AG08396 (cell line): ENCODE results near the gene POU6F1.

Experiments
- DNase-seq: peaks from one replicate; pipeline ENCODE4 v3.0.0; 2012; ENCODE audit warnings: low spot score, mixed read lengths

The POU6F1 gene

DNA sequence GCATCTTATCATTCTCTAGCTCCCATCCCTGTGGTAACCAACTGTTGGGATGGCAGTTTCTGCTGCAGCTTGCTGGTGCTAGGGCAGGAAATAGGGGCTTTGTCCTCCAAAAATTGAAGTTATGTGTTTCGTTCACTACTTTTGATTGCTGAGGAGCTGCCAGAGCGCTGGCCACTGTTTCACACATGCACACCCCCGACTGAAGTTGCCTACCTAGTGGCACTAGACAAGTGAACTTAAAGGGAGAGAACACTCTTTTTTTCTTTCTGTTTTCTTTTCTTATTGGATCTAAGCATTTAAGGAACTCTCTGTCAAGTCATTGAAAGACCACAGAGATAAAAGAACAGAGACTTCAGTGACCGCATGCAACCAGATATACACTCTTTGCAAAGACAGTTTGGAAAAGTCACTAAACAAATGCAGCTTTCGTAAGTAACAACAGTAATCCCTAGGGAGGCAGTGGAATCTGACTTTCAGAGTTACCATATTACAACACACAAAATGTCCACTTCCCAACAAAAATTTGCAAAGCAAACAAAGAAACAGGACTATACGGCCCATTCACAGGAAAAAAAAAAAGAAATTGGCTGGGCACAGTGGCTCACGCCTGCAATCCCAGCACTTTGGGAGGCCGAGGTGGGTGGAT lies 56.9 kb downstream of the POU6F1 start:
- DNase-seq, result no peak

DNA sequence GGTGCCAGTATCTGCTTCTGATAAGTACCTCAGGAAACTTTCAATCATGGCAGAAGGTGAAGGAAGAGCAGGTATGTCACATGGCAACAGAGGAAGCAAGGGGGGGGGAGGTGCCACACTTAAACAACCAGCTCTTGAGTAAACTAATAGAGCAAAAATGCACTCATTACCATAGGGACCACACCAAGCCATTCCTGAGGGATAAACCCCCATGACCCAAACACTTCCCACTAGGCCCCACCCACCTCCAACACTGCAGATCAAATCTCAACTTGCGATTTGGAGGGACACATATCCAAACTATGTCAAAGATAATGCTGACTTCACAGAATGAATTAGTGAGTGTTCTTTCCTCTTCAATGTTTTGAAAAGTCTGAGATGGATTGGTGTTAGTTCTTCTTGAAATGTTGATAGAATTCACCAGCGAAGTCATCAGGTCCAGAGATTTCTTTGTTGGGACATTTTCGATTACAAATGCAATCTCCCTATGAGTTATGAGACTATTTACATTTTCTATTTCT lies 61.6 kb downstream of the POU6F1 start:
- DNase-seq, result no peak

DNA sequence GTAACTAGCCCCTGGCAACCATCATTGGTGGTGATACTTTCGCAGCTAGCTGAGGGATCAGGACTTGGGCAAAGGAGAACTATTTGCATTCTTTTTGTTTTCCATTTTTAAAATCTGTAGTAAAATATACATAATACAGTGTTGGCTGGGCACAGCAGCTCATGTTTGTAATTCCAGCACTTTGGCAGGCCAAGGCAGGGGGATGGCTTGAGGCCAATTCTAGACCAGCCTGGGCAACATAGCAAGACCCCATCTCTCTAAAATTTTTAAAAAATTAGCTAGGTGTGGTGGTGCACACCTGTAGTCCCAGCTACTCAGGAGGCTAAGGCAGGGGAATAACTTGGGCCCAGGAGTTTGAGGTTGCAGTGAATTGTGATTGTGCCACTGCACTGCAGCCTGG lies 64.9 kb downstream of the POU6F1 start:
- DNase-seq, result no peak

DNA sequence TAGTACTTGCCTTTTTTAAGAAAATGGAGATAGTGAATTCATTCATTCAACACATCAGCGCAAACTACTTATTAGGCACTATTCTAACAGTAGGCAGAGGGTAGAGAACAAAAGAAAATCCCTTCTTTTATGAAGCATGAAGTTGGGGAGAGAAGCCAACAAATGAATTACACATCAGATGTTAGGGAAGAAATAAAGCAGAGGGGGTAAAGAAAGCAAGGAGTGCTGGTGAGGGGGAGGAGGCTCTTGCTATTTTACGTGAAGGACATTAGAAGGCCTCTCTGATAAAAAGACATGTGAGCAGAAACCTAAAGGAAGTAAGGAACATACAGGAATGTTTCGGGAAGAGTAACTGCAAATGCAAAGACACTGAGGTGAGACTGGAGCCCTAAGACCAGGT lies 67.1 kb downstream of the POU6F1 start:
- no peak for DNase-seq

DNA sequence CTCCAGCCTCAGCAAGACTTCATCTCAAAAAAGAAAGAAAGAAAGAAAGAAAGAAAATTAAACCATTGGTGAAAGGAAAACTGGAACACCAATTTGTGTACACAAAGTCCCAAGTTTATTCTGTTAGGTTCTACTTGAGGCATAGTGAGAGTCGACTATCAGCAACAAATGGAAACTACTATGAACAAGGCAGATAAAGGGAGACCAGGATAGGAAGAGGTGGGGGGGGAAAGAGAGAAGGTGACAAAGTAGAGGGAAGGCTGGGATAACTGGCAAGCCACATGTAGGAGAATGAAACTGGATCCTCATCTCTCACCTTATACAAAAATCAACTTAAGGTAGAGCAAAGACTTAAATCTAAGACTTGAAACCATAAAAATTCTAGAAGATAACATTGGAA lies 70.6 kb downstream of the POU6F1 start:
- no peak for DNase-seq

DNA sequence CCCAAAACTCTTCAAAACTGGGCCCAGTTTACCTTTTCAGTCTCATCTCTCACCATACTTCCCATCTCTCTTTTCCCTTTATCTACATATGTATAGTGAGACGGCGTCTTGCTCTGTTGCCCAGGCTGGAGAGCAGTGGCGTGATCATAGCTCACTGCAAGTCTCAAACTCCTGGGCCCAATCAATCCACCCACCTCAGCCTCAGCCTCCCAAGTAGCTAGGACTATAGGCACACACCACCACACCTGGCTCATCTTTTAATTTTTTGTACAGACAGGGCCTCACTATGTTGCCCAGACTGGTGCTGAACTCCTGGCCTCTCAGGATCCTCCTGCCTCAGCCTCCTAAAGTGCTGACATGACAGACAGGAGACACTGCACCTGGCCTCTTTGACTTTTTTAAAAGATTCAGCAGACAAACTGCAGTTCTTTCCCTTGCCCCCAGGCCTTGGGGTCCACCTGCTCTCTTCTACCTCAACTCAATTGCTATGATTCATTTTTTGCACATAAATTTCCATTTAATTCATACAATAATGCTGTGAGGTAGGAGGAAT lies 78.5 kb downstream of the POU6F1 start:
- DNase-seq, result no peak
